Activated naive CD8-positive, alpha-beta T cell (primary cell): ENCODE measurements around the gene OSBPL9.

Source experiments
- H3K27ac Mint-ChIP-seq: one replicate; pipeline ENCODE4 v1.8.0; 2021; ENCODE audit warnings: mixed read lengths
- H3K27me3 Mint-ChIP-seq: one replicate; pipeline ENCODE4 v1.8.0; 2021; ENCODE audit warnings: mixed read lengths
- H3K36me3 Mint-ChIP-seq: one replicate; pipeline ENCODE4 v1.8.0; 2021; ENCODE audit warnings: mixed read lengths
- H3K4me1 Mint-ChIP-seq: one replicate; pipeline ENCODE4 v1.8.0; 2021; ENCODE audit warnings: low read depth, mixed read lengths
- H3K4me3 Mint-ChIP-seq: one replicate; pipeline ENCODE4 v1.8.0; 2021; ENCODE audit warnings: mild to moderate bottlenecking, mixed read lengths
- H3K9me3 Mint-ChIP-seq: one replicate; pipeline ENCODE4 v1.8.0; 2021; ENCODE audit warnings: low read depth, mixed read lengths

Gene OSBPL9, protein sequence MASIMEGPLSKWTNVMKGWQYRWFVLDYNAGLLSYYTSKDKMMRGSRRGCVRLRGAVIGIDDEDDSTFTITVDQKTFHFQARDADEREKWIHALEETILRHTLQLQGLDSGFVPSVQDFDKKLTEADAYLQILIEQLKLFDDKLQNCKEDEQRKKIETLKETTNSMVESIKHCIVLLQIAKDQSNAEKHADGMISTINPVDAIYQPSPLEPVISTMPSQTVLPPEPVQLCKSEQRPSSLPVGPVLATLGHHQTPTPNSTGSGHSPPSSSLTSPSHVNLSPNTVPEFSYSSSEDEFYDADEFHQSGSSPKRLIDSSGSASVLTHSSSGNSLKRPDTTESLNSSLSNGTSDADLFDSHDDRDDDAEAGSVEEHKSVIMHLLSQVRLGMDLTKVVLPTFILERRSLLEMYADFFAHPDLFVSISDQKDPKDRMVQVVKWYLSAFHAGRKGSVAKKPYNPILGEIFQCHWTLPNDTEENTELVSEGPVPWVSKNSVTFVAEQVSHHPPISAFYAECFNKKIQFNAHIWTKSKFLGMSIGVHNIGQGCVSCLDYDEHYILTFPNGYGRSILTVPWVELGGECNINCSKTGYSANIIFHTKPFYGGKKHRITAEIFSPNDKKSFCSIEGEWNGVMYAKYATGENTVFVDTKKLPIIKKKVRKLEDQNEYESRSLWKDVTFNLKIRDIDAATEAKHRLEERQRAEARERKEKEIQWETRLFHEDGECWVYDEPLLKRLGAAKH

DNA sequence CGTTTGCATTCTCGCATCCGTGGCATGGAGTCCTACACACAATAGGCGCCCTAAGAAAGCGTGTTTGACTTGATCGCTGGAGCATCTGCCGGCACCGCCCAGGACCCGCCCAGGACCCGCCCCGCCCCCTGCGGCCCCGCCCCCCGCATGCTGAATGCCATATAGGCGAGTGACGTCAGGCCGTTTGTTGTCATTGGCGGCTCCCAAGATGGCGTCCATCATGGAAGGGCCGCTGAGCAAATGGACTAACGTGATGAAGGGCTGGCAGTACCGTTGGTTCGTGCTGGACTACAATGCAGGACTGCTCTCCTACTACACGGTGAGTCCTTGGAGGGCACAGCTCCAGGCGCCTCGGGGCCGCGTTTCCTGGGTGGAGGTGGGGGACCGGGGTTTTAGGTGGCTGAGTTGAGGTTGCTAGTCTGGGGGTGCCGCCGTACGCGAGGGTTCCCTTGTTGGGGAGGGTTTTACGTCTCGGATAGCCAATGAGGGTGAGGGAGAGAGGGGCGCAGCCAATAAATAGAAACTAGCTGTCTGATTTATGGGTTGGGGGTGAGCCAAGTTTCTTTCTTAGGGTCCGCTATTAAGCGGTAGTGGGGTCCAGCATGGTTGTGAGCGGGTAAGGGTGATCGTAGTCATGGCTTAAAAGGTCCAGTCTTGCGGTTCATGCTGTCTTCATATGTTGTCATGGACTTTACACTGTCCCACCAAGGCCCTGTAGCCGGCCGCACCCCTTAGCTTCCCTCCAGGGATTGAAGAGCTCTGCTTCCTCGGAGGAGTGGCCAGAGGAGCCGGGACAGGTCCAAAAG lies at the start of gene OSBPL9:
OSBPL9 (plus strand) TSS at position 190 of the 806 bp plus-strand sequence; CDS start at position 209, 19 bp downstream.
- peaks cover 42% of the 10 kb centered on the region for H3K4me1 Mint-ChIP-seq

DNA sequence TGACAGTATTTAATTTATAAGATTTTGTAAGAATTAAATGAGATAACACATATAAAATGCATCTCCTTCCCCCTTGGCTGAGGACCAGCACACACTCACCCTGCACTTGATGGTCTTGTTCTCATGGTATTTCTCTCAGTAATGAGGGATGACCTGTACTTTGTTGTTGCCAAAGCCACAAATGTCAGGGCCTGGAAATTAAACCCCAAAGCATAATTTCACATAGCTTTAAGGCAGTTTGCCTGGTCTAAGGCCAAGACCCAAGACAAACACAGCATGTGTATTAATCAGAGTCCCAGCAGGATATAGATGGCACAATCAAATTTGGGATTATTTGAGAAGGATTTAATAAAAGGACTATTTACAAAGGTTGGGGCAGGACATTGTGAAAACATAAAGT lies 49.2 kb upstream of the OSBPL9 start:
- H3K36me3 Mint-ChIP-seq, result no peaks in the 10 kb centered on the region
- H3K27ac Mint-ChIP-seq, result no peak overlapping the region
- H3K27me3 Mint-ChIP-seq, result no peaks in the 10 kb centered on the region
- peaks cover 39% of the 10 kb centered on the region for H3K4me1 Mint-ChIP-seq
- H3K9me3 Mint-ChIP-seq, result no peaks in the 10 kb centered on the region
- no peak overlapping the region for H3K4me3 Mint-ChIP-seq

More for the DNA sequence above, at the start of gene OSBPL9:
- H3K27ac Mint-ChIP-seq, result peak within 1 kb of the TSS; percentile 98
- H3K27me3 Mint-ChIP-seq, result no peaks in the 10 kb centered on the region
- H3K4me3 Mint-ChIP-seq, result peak within 1 kb of the TSS; percentile 100
- no peaks in the 10 kb centered on the region for H3K9me3 Mint-ChIP-seq
- H3K36me3 Mint-ChIP-seq, result peaks cover 4% of the 10 kb centered on the region

DNA sequence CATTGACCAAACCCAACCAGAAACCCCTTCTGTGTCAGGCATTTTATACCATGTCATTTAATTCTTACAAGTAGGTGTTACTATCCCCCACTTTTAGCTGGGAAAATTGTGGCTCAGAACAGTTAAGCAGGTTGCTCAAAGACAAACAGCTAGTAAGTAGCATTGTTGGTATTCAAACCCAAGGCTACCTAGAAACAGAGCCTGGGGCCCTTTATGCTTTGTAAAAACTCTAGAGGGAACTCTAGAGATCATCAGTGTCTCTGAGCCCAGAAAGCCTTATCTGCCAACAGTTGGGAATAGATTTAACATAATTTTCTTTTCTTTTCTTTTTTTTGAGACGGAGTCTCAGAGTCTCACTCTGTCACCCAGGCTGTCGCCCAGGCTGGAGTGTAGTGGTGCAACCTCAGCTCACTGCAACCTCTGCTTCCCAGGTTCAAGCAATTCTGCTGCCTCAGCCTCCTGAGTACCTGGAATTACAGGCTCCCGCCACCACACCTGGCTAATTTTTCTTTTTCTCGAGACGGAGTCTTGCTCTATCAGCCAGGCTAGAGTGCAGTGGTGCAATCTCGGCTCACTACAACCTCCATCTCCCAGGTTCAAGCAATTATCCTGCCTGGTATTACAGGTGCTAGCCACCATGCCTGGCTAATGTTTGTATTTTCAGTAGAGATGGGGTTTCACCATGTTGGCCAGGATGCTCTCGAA lies 48.5 kb upstream of the OSBPL9 start:
- Mint-ChIP-seq H3K27me3 (no peaks in the 10 kb centered on the region), H3K27ac (peak overlapping the region; percentile 92), H3K4me1 (peaks cover 39% of the 10 kb centered on the region), H3K4me3 (no peak overlapping the region), H3K36me3 (no peaks in the 10 kb centered on the region), H3K9me3 (no peaks in the 10 kb centered on the region)

DNA sequence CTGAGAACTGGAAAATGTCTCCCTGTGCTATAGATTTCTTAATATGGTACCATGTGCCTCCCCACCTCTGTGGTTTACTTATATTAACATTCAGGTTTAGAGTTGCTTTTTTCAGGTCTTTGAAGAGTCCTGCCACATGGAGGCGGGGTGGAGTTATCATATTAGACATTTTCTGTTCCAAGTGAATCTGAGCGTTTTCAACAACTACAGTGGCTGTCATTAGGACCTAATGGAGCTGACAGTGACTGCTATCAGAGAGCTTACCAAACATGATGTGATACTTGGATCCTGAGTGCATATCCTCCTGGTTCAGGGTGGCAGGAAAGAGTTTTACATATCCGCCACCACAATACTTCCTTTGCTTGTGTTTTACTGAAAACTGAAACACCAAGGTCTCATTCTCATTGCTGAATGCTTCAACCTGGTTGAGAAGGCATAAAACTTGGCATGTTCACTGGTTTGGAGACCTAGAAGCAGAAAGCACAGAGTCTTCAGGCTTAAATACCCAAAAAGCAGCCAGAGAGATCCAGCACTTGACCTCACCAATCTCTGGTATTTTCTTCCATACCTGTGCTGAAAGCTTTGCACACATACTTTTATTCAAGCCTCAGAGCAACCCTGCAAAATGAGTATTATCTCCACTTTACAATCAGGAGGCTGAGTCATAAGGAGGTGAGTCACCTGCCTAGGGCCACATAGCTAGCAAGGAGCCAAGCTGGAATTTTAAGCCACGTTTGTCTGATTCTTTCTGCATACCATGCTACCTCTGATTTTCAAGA lies 47.4 kb upstream of the OSBPL9 start:
- no peaks in the 10 kb centered on the region for H3K27me3 Mint-ChIP-seq
- H3K9me3 Mint-ChIP-seq, result no peaks in the 10 kb centered on the region
- peak overlapping the region; percentile 92 for H3K27ac Mint-ChIP-seq
- peaks cover 33% of the 10 kb centered on the region for H3K4me1 Mint-ChIP-seq
- H3K36me3 Mint-ChIP-seq, result no peaks in the 10 kb centered on the region
- peak overlapping the region; percentile 63 for H3K4me3 Mint-ChIP-seq

DNA sequence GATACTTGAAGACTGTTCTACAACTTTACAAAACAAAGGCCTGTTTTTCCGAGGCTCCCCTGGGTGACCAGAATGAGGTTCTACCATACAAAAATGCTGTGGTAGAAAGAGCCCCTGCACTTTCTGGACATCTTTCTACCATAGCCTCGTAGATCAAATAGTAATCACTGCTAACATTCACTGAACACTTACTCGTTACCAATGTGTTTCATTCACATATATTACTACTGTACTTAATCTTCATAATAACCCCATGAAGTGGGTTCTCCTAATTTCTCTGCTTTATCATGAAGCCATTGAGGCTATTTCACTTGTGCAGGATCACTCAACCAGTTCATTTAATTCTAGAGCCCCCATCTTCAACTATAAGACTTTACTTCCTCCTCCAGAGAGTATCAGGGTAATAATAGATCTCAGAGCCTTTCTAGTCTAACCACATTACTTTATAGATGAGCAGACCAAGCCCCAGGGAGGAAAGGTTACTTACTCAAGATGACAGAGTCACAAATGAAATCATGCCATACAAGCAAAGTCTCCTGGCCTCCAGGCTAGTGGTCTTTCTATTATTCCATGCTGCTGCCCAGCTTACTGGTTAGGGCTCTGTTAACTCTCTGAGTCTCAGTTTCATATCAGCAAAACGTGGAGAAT lies 46.7 kb upstream of the OSBPL9 start:
- Mint-ChIP-seq H3K27me3 (no peaks in the 10 kb centered on the region), H3K4me1 (peaks cover 37% of the 10 kb centered on the region), H3K4me3 (peak overlapping the region; percentile 4), H3K27ac (peak overlapping the region; percentile 92), H3K36me3 (no peaks in the 10 kb centered on the region), H3K9me3 (no peaks in the 10 kb centered on the region)

DNA sequence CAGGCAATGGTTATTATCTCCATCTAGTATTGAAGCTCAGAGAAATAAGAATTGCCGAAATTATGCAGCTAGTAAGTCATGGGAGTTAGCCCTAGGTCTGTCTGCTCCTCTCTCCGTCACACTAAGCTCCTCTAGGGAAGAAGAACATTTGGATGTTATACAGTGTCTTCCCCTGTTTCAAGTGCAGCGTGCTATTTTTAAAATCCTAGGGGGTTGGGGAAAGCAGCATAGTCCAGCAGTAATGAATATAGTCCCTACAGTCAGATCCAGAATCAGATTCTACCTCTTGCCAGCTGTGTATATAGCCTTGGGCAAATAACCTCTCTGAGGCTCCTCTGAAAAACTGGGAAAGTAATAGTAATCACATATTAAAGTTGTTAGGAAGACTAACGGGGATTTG lies 44.5 kb upstream of the OSBPL9 start:
- no peak overlapping the region for H3K27ac Mint-ChIP-seq
- H3K4me1 Mint-ChIP-seq, result peaks cover 56% of the 10 kb centered on the region
- no peaks in the 10 kb centered on the region for H3K36me3 Mint-ChIP-seq
- H3K9me3 Mint-ChIP-seq, result no peaks in the 10 kb centered on the region
- no peak overlapping the region for H3K4me3 Mint-ChIP-seq
- H3K27me3 Mint-ChIP-seq, result no peaks in the 10 kb centered on the region

DNA sequence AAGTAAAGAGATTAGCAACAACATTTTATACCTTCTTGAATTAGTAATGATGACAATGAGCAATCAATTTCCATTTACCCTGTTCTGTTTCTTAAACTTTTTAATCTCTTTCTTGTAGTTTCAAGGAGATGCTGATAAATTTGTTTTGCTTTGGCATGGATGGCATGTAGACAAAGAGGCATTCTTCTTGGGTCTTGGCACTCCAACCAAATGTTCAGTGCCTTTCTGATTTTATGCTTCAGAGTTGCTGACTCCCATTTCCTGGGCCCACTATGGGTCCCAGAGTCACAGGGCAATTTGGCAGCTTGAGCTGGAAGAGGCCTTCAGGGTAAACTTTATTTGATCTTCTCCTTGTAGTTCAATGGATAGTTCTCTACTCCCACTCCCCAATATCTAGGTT lies 42.1 kb upstream of the OSBPL9 start:
- no peaks in the 10 kb centered on the region for H3K27me3 Mint-ChIP-seq
- no peak overlapping the region for H3K4me3 Mint-ChIP-seq
- H3K36me3 Mint-ChIP-seq, result no peaks in the 10 kb centered on the region
- H3K27ac Mint-ChIP-seq, result no peak overlapping the region
- H3K4me1 Mint-ChIP-seq, result peaks cover 37% of the 10 kb centered on the region
- no peaks in the 10 kb centered on the region for H3K9me3 Mint-ChIP-seq

DNA sequence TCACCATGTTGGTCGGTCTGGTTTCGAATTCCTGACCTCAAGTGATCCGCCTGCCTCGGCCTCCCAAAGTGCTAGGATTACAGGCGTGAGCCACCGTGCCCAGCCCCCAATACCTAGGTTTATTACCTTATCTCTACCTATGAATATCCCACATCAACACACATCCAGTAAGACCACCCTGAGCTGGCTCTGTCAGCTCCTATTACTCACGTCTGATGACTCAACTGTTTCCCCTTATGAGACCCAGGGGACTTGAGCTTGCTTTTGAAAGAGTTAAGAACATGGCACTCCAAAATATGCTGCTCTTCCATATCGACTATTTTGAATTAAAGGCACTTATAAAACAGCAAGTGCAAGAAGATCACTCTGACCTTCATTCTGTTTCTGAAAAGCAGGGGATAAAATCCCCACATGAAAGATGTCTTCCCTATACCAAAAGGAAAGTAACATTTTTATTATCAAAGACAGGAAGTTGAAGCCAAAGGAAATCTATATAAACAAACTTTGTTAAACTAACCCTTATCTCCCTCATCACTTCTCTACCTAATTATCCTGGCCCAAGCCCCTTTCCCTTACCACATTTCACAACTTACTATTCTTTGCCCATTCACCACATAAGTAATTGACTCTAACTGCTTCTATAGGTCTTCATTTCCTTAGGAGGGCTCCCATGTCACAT lies 41.3 kb upstream of the OSBPL9 start:
- Mint-ChIP-seq H3K9me3 (no peaks in the 10 kb centered on the region), H3K4me3 (peak overlapping the region; percentile 6), H3K4me1 (peaks cover 29% of the 10 kb centered on the region)

DNA sequence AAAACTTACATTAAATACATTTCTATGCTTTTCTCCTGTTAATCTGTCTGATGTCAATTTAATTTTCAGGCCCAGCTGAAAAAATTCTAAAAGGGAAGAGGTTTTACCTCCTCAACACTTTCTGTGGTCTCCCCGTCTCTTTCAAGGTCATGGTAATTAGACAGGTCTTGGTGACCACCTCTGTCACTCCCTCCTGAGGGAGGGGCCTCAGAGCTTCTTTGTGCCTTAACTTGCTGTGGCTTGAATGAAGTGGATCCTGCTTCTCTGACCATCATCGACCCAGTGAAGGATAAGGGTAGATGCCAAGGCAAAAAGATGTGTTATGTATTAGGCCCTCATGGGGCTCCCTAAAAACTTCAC lies 40.8 kb upstream of the OSBPL9 start:
- H3K27me3 Mint-ChIP-seq, result no peaks in the 10 kb centered on the region
- H3K27ac Mint-ChIP-seq, result peak overlapping the region; percentile 36
- peaks cover 24% of the 10 kb centered on the region for H3K4me1 Mint-ChIP-seq
- H3K36me3 Mint-ChIP-seq, result no peaks in the 10 kb centered on the region
- no peaks in the 10 kb centered on the region for H3K9me3 Mint-ChIP-seq
- H3K4me3 Mint-ChIP-seq, result peak overlapping the region; percentile 6

More for the DNA sequence above, 41.3 kb upstream of the OSBPL9 start:
- no peaks in the 10 kb centered on the region for H3K27me3 Mint-ChIP-seq
- H3K27ac Mint-ChIP-seq, result peak overlapping the region; percentile 36
- no peaks in the 10 kb centered on the region for H3K36me3 Mint-ChIP-seq

DNA sequence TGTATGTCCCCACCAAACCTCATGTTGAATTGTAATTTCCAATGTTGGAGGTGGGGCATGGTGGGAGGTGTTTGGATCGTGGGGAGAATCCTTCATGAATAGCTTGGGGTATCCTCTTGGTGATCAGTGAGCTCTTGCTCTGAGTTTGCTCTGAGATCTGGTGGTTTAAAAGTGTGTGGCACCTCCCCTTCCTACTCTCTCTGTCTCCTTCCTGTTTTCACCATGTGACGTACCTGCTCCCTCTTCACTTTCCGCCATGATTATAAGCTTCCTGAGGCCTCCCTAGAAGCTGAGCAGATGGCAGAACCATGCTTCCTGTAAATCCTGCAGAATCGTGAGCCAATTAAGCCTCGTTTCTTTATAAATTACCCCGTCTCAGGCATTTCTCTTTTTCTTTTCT lies 40.0 kb upstream of the OSBPL9 start:
- Mint-ChIP-seq H3K9me3 (no peaks in the 10 kb centered on the region), H3K27me3 (no peaks in the 10 kb centered on the region), H3K4me3 (no peak overlapping the region), H3K27ac (no peak overlapping the region), H3K36me3 (no peaks in the 10 kb centered on the region), H3K4me1 (peaks cover 23% of the 10 kb centered on the region)

DNA sequence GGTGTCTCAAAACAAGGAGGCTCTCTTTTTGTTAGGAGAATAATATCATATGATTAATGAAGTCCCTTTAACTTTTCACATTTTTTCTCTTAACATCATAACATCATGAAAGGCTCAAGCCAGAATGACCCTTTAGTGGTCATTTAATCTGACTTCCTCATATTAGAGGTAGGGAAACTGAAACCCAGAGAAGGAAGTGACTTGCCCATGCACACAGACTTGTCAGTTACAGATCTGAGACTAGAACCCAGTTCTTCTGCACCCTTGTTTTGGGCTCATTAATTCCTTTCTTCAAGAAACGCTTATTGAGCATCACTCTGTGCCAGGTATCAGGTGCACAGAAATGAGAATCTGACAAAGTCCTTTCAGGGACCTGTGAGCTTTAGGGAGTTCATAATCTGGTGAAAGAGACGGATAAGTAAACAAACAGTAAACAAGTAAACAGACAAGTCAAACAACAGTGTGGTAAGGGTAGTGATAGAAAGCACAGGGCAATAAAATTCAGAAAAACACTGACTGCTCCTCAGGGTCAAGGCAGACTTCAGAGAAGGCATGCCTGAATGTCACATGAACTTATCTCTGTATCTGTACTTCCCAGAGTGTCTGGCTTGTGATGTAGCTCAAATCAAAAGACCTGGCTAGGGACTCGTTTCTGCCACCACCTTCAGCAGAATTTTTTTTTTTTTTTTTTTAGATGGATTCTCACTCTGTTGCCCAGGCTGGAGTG lies 38.3 kb upstream of the OSBPL9 start:
- Mint-ChIP-seq H3K27ac (no peak overlapping the region), H3K9me3 (no peaks in the 10 kb centered on the region), H3K36me3 (no peaks in the 10 kb centered on the region), H3K4me1 (peaks cover 23% of the 10 kb centered on the region), H3K4me3 (no peak overlapping the region), H3K27me3 (no peaks in the 10 kb centered on the region)

DNA sequence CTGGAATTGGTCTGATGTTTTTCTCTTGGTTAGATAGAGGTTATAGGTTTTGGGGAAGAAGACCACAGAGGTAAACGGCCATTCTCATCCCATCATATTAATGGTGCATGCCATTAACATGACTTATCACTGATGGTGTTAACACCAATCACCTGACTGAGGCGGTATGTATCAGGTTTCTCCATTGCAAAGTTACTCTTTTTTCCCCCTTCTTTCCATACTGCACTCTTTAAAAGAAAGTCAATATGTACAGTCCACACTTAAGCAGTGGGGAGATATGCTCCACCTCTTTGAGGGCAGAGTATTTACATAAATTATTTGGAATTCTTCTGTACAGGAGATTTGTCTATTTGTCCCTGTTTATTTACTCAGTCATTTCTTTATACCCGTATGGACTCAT lies 35.7 kb upstream of the OSBPL9 start:
- H3K27me3 Mint-ChIP-seq, result no peaks in the 10 kb centered on the region
- peaks cover 9% of the 10 kb centered on the region for H3K4me1 Mint-ChIP-seq
- H3K36me3 Mint-ChIP-seq, result no peaks in the 10 kb centered on the region
- H3K4me3 Mint-ChIP-seq, result no peak overlapping the region
- H3K27ac Mint-ChIP-seq, result no peak overlapping the region
- H3K9me3 Mint-ChIP-seq, result no peaks in the 10 kb centered on the region

DNA sequence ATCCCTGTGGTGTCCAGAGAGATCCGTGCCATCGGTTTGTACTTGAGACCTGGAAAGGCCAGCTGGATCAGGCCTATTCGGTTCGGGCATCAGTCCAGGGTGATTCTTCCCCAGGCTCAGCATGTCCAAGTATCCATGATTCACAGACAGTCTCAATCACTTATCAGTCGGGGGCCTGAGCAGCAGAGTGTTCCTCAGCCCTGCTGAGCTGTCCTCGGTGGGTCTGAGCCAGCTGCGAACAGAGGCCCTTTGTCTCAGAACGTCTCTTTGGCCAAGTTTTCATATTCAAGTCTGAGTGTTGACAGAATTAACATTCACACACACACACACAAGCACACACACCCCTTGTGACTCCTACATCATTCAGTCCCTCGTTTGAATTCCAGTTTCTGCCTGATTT lies 33.4 kb upstream of the OSBPL9 start:
- Mint-ChIP-seq H3K27me3 (no peaks in the 10 kb centered on the region), H3K36me3 (no peaks in the 10 kb centered on the region), H3K4me1 (no peaks in the 10 kb centered on the region), H3K27ac (no peak overlapping the region), H3K9me3 (no peaks in the 10 kb centered on the region), H3K4me3 (no peak overlapping the region)
